Measurements from ENCODE around the gene RTP5. TPM values are rescaled to one million over a fixed set of nuclear protein-coding genes. Genes with fewer than 3 reads are reported as not detected.

RTP5 gene
- total and polyA plus RNA-seq, 2 of the 8 experiments (the other 6 are each of a cell fraction or from before 2014, with no cell fraction given), result not detected

GRCh38 chr2:241885946-241886643 is 16.6 kb downstream of the RTP5 start:
- TF ChIP-seq ATF3 (IDR thresholded peaks at IDR 0.05; ENCODE audit: insufficient read depth, low read depth, low read length) (no peak), RBBP5 (IDR thresholded peaks at IDR 0.05; ENCODE audit: borderline replicate concordance, low read depth, low read length) (no peak), CHD2 (IDR thresholded peaks at IDR 0.05; ENCODE audit: low read length) (no peak), MAFK (IDR thresholded peaks at IDR 0.05; ENCODE audit: low read depth, low read length) (no peak), EP300 (IDR thresholded peaks at IDR 0.05; ENCODE audit: borderline replicate concordance in 1 of 2, low read depth in 2 of 2, low read length in 2 of 2) (no peak), TEAD4 (IDR thresholded peaks at IDR 0.05; ENCODE audit: low read depth, low read length) (no peak), KDM5A (IDR thresholded peaks at IDR 0.05; ENCODE audit: low read length) (no peak), SUZ12 (IDR thresholded peaks at IDR 0.05; ENCODE audit: low read length) (no peak), RAD21 (IDR thresholded peaks at IDR 0.05 in 1 of 2, conservative IDR thresholded peaks at IDR 0.05 in 1 of 2; ENCODE audit: low read depth in 2 of 2, low read length in 2 of 2) (no peak), SP1 (IDR thresholded peaks at IDR 0.05; ENCODE audit: low read depth, low read length) (no peak), RXRA (IDR thresholded peaks at IDR 0.05; ENCODE audit: insufficient read depth, low read depth, low read length) (no peak)
- TF ChIP-seq, protein P1, sequence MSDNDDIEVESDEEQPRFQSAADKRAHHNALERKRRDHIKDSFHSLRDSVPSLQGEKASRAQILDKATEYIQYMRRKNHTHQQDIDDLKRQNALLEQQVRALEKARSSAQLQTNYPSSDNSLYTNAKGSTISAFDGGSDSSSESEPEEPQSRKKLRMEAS (IDR thresholded peaks at IDR 0.05), result no peak
- 88% methylated on average over 15 of the region's 15 CpGs; no CpG with 5 or more reads in 1 of the 2 experiments for WGBS, 2 experiments (ENCODE audit: extremely low coverage in 1 of 2, insufficient coverage in 1 of 2, insufficient read length in 1 of 2, insufficient replicate concordance in 2 of 2, low coverage in 1 of 2, low lambda C conversion rate in 2 of 2, missing lambda C conversion rate in 1 of 2)
- ChIA-PET POLR2A (ENCODE audit: partially characterized antibody) (interaction anchor here (0.7 kb wide), 1 partner anchor 819 kb away, joined by 3 read pairs; no protein-coding TSS in a partner anchor), CTCF (ENCODE audit: partially characterized antibody) (no interaction called here)
- H3K36me3 ChIP-seq (ENCODE audit: control insufficient read depth in 2 of 4, insufficient read depth in 4 of 4, low read length in 3 of 4), result no peaks in the 10 kb centered on the region
- H2BK15ac ChIP-seq (ENCODE audit: low read length), result peak overlapping the region; percentile 18; the same call in 1 of the 2 replicates
- H3K4me2 ChIP-seq (ENCODE audit: insufficient read depth in 1 of 2, low read depth in 2 of 2, low read length in 2 of 2), result no peak overlapping the region
- H3K4me3 ChIP-seq (ENCODE audit: extremely low read depth in 1 of 4, insufficient read depth in 2 of 4, low read depth in 3 of 4, low read length in 4 of 4), result no peak overlapping the region
- H4K5ac ChIP-seq (ENCODE audit: insufficient read length, low read depth, low read length), result no peak overlapping the region
- no peak overlapping the region for H3K18ac ChIP-seq (ENCODE audit: extremely low read depth, low read length)
- no peak overlapping the region for H2BK12ac ChIP-seq (ENCODE audit: low read depth, low read length)
- H4K91ac ChIP-seq (replicated peaks; ENCODE audit: insufficient read length, low read length), result no peak overlapping the region
- no peaks in the 10 kb centered on the region; the same call in 1 of the 2 replicates for H3K23me2 ChIP-seq (ENCODE audit: low read depth, low read length)
- no peak overlapping the region for H3K23ac ChIP-seq (ENCODE audit: insufficient read length)
- peaks cover 0 to 4% of the 10 kb centered on the region in 2 experiments; a peak in 1 of 4 replicates for H3K9me3 ChIP-seq (ENCODE audit: insufficient read depth in 2 of 2, low read depth in 1 of 2, low read length in 1 of 2)
- H4K20me1 ChIP-seq (replicated peaks in 1 of 2; ENCODE audit: control insufficient read depth in 1 of 2, insufficient read depth in 2 of 2, low read length in 2 of 2), result no peaks in the 10 kb centered on the region
- H3K79me2 ChIP-seq (ENCODE audit: control insufficient read depth in 1 of 2, insufficient read depth in 2 of 2, low read length in 2 of 2), result no peaks in the 10 kb centered on the region
- no peak overlapping the region for H4K8ac ChIP-seq (ENCODE audit: extremely low read depth, insufficient read depth, low read length)
- no peak overlapping the region for H3K56ac ChIP-seq (replicated peaks; ENCODE audit: insufficient read length, low read depth, low read length)
- no peaks in the 10 kb centered on the region for H3K27me3 ChIP-seq (replicated peaks in 1 of 4; ENCODE audit: control insufficient read depth in 3 of 4, extremely low read depth in 1 of 4, insufficient read depth in 3 of 4, low read length in 3 of 4)
- no peak for FAIRE-seq
- H2AFZ ChIP-seq (ENCODE audit: low read length), result no peak overlapping the region
- no peak for DNase-seq (ENCODE audit: low read depth in 1 of 2, low spot score in 2 of 2)
- no peak overlapping the region for H3K4ac ChIP-seq (replicated peaks; ENCODE audit: insufficient read length, low read depth, low read length)
- H3K79me1 ChIP-seq (ENCODE audit: low read depth, low read length), result no peaks in the 10 kb centered on the region
- no peak overlapping the region for H2AK5ac ChIP-seq (ENCODE audit: low read depth, low read length)
- no peak overlapping the region for H3K14ac ChIP-seq (ENCODE audit: insufficient read length)
- no peak overlapping the region for H2BK5ac ChIP-seq (ENCODE audit: low read depth, low read length)
- H3K9ac ChIP-seq (replicated peaks in 1 of 4; ENCODE audit: extremely low read depth in 1 of 4, low read depth in 3 of 4, low read length in 3 of 4), result no peak overlapping the region
- peaks cover 3 to 13% (median 9%) of the 10 kb centered on the region in 4 experiments for H3K4me1 ChIP-seq (replicated peaks in 1 of 4; ENCODE audit: control insufficient read depth in 3 of 4, insufficient read depth in 4 of 4, low read length in 3 of 4)
- H2BK20ac ChIP-seq (ENCODE audit: low read length), result no peak overlapping the region
- H3K27ac ChIP-seq (ENCODE audit: low read depth, low read length), result no peak overlapping the region
- no peak overlapping the region for H2BK120ac ChIP-seq (replicated peaks; ENCODE audit: low read depth, low read length)
